Left lung (tissue), 10 donors: ENCODE results near the gene ZMYND8. TPM values are rescaled to one million over a fixed set of nuclear protein-coding genes. Genes with fewer than 3 reads are reported as not detected.

Source experiments
- ATAC-seq: fragments of 200-7000 bp; cut with Tn5 transposase; one replicate; pipeline ENCODE4 v1.9.1; 2020; ENCODE audit warnings: moderate library complexity
- DNase-seq, 4 donors: peaks; one replicate each; pipeline ENCODE4 v3.0.0-alpha.2; 2013 to 2020
- H3K27ac ChIP-seq, 2 donors: fragments of 200-600 bp; sonication (generic) in 1 of 2; one replicate each; pipeline versions ENCODE4 v1.5.0 to v1.8.0; 2020 to 2021
- H3K27me3 ChIP-seq, 2 donors: fragments of 200-600 bp; sonication (generic) in 1 of 2; one replicate each; pipeline versions ENCODE4 v1.5.0 to v1.8.0; 2020 to 2021
- H3K36me3 ChIP-seq, 2 donors: fragments of 200-600 bp; sonication (generic) in 1 of 2; one replicate each; pipeline versions ENCODE4 v1.5.0 to v1.8.0; 2020 to 2021
- H3K4me1 ChIP-seq, 2 donors: fragments of 200-600 bp; one replicate each; pipeline ENCODE4 v1.8.0; 2021
- H3K4me3 ChIP-seq, 2 donors: fragments of 200-600 bp; sonication (generic) in 1 of 2; one replicate each; pipeline versions ENCODE4 v1.5.0 to v1.8.0; 2020 to 2021; ENCODE audit warnings: mild to moderate bottlenecking in 1 of 2
- H3K9me3 ChIP-seq, 2 donors: fragments of 200-600 bp; sonication (generic) in 1 of 2; one replicate each; pipeline versions ENCODE4 v1.5.0 to v1.8.0; 2020 to 2021
- CTCF ChIP-seq, 2 donors: fragments of 200-600 bp; sonication (generic) in 1 of 2; IDR thresholded peaks; one replicate each; pipeline versions ENCODE4 v1.5.0 to v1.8.0; 2021; ENCODE audit warnings: antibody characterized with exemption in 2 of 2
- intact Hi-C, 2 donors: fragments of 100-400 bp; cut with DNase I; formaldehyde crosslinking; loops; one replicate each; pipeline versions ENCODE4 v1.11.2 to v1.14.2; 2022
- polyA plus RNA-seq, 6 donors: library from polyadenylated mRNA; unstranded; fragments of 120-200 nt; gene quantifications; one replicate each; pipeline ENCODE4 v1.2.1, GENCODE V29; 2013; ENCODE audit not compliant: insufficient read length in 6 of 6
- total RNA-seq, 2 donors: library from RNA; stranded (reverse); fragmentation: NEBNext Ultra II Directional; extraction: Animal tissue kit (Norgen Biotek cat#: 25700); gene quantifications; one replicate each; pipeline ENCODE4 v1.2.1, GENCODE V29; 2021
- donor health status: DM: no; HTN: yes; CAD: no.
- donor health status: DM: no; HTN: no; CAD: no.

Gene ZMYND8
- total and polyA plus RNA-seq, 8 donors = 38.9 to 50.8 (median 42.4) TPM

- Histone ChIP-seq H3K4me1 (peaks cover 15 to 38% of the 10 kb centered on the region in 2 donors), H3K27ac (peak overlapping the region; percentile 69 to 77), H3K4me3 (no peak overlapping the region), H3K9me3 (no peaks in the 10 kb centered on the region), H3K27me3 (no peaks in the 10 kb centered on the region), H3K36me3 (peaks cover 0 to 62% of the 10 kb centered on the region in 2 donors)
- DNase-seq = no peak
- no peak for ATAC-seq
- intact Hi-C loops = loop anchor here (5.0 to 10.0 kb wide), 2 partner anchors 109 to 111 kb away; no protein-coding TSS in a partner anchor
- TF ChIP-seq CTCF (IDR thresholded peaks at IDR 0.05) = no peak
These were observed 82.8 kb downstream of the ZMYND8 start for GRCh38 chr20:47273591-47274235.

GRCh38 chr20:47272893-47273590 is 83.5 kb downstream of the ZMYND8 start:
- no peaks in the 10 kb centered on the region for H3K27me3 ChIP-seq
- peaks cover 15 to 38% of the 10 kb centered on the region in 2 donors for H3K4me1 ChIP-seq
- ATAC-seq (peak; percentile 87), DNase-seq (peak in 2 of 4 donors; percentile 41 to 74)
- H3K36me3 ChIP-seq = peaks cover 0 to 62% of the 10 kb centered on the region in 2 donors
- H3K9me3 ChIP-seq = no peaks in the 10 kb centered on the region
- H3K4me3 ChIP-seq = no peak overlapping the region
- peak overlapping the region; percentile 69 to 77 for H3K27ac ChIP-seq
- TF ChIP-seq CTCF (IDR thresholded peaks at IDR 0.05) = peak; percentile 74 to 77
- intact Hi-C loops = loop anchor here (5.0 to 10.0 kb wide), 2 partner anchors 109 to 112 kb away; no protein-coding TSS in a partner anchor

GRCh38 chr20:47271046-47271615 is 85.4 kb downstream of the ZMYND8 start:
- DNase-seq (no peak), ATAC-seq (no peak)
- Histone ChIP-seq H3K27ac (no peak overlapping the region), H3K27me3 (no peaks in the 10 kb centered on the region), H3K4me3 (no peak overlapping the region), H3K9me3 (no peaks in the 10 kb centered on the region), H3K4me1 (peaks cover 15 to 34% of the 10 kb centered on the region in 2 donors), H3K36me3 (peaks cover 0 to 62% of the 10 kb centered on the region in 2 donors)
- no peak for TF ChIP-seq CTCF (IDR thresholded peaks at IDR 0.05)
- intact Hi-C loops = loop anchor here (5.0 to 10.0 kb wide), 2 partner anchors 111 to 114 kb away; no protein-coding TSS in a partner anchor

GRCh38 chr20:47269309-47270165 is 87.0 kb downstream of the ZMYND8 start:
- no peak for TF ChIP-seq CTCF (IDR thresholded peaks at IDR 0.05)
- intact Hi-C loops = loop anchor here (5.0 to 10.0 kb wide), 2 partner anchors 113 to 115 kb away; no protein-coding TSS in a partner anchor
- H3K4me1 ChIP-seq = peaks cover 7 to 19% of the 10 kb centered on the region in 2 donors
- no peaks in the 10 kb centered on the region for H3K9me3 ChIP-seq
- no peak for DNase-seq
- peaks cover 0 to 54% of the 10 kb centered on the region in 2 donors for H3K36me3 ChIP-seq
- no peak overlapping the region for H3K4me3 ChIP-seq
- no peak overlapping the region for H3K27ac ChIP-seq
- H3K27me3 ChIP-seq = no peaks in the 10 kb centered on the region
- ATAC-seq = no peak
